ENCODE results near the gene FARS2. TPM values are rescaled to one million over a fixed set of nuclear protein-coding genes. Genes with fewer than 3 reads are reported as not detected.

FARS2 gene
- total and polyA plus RNA-seq, 2 donors (not counting 3 experiments of a cell fraction or from before 2014, with no cell fraction given) = 20.2 to 20.5 TPM

DNA sequence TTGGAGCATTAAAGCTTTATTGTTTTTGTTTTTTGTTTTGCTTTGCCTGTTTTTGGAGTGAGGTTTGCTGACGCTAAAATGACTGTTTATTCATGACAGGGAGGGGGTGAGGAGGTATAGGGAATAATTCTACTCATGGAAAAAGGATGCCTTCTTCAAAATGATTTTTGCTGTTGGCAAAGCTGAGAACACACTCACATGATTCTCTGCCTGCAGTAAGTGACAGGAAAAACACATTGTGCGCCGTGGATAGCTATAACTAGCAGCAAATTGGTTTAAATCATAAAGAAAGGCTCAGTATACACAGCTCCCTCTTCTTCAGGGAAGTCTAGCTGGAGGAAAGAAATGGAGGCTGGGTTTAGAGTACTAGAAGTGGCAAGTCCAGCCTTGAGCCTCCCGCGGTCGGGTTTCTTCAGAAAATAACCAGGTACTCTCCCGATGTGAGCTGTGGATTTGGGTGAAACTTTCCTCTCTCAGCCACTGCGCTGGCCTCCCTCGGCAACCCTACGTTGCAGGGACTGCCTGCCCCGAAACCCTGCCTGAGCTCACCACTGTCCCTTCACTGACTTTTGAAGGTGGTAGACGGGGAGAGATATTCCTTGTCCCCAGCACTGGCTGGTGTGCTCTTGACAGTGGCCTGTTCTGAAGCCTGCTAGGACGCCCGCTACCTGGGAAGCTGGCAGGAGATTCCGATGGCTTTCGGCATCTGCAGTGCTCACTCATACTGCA, 467.2 kb downstream of the FARS2 start:
- Histone ChIP-seq H3K9me3 (replicated peaks; ENCODE audit: control insufficient read depth, insufficient read depth, low read length) (no peaks in the 10 kb centered on the region), H3K4me1 (ENCODE audit: control insufficient read depth, extremely low read depth, insufficient read depth, low read length) (peaks cover 11% of the 10 kb centered on the region), H3K27ac (ENCODE audit: insufficient read depth, low read depth, low read length) (no peak overlapping the region), H4K20me1 (replicated peaks; ENCODE audit: control insufficient read depth, extremely low read depth, insufficient read depth, low read length) (no peaks in the 10 kb centered on the region), H3K27me3 (ENCODE audit: control insufficient read depth in 2 of 2, insufficient read depth in 2 of 2, low read length in 2 of 2) (no peaks in the 10 kb centered on the region), H3K9me1 (replicated peaks; ENCODE audit: control insufficient read depth, extremely low read depth, insufficient read depth, low read length) (no peaks in the 10 kb centered on the region), H2AFZ (ENCODE audit: low read depth, low read length) (no peak overlapping the region), H3K36me3 (ENCODE audit: control insufficient read depth in 2 of 2, extremely low read depth in 1 of 2, insufficient read depth in 2 of 2, low read length in 2 of 2) (no peaks in the 10 kb centered on the region), H3K79me2 (ENCODE audit: control insufficient read depth, insufficient read depth, low read length) (no peaks in the 10 kb centered on the region), H3K4me2 (ENCODE audit: insufficient read depth, low read length) (no peak overlapping the region), H3K9ac (replicated peaks; ENCODE audit: extremely low read depth, insufficient read depth, low read length) (no peak overlapping the region), H3K4me3 (replicated peaks in 1 of 3; ENCODE audit: insufficient read depth in 1 of 3, low read depth in 1 of 3, low read length in 3 of 3) (no peak overlapping the region)
- dilution Hi-C loops (cut with MboI; ENCODE audit: extremely low pct_ligation_motif_present, low sequenced_read_pairs) (no loop called here), intact Hi-C loops (cut with micrococcal nuclease) (no loop called here)
- DNase-seq (ENCODE audit: low read depth, low spot score) = no peak
- ChIA-PET POLR2A (no interaction called here), CTCF (interaction anchor here (1.0 to 3.8 kb wide), 2 partner anchors 9 to 257 kb away, joined by 4 to 16 read pairs; no protein-coding TSS in a partner anchor)
- FAIRE-seq = no peak
- BruUV-seq (replicated peaks) = no TSS peak
- TF ChIP-seq POLR2A (IDR thresholded peaks at IDR 0.05; ENCODE audit: low read depth, low read length) (no peak), JUN (IDR thresholded peaks at IDR 0.05; ENCODE audit: borderline replicate concordance, insufficient read depth, insufficient read length, low read depth) (no peak), GATA2 (IDR thresholded peaks at IDR 0.05; ENCODE audit: insufficient read depth, insufficient read length, low read depth, low read length) (no peak), MYC (IDR thresholded peaks at IDR 0.05; ENCODE audit: low read depth, low read length) (no peak), EZH2 (IDR thresholded peaks at IDR 0.05; ENCODE audit: borderline replicate concordance, low read depth, low read length, severe bottlenecking) (no peak), CTCF (IDR thresholded peaks at IDR 0.05; ENCODE audit: extremely low read depth in 1 of 2, insufficient read depth in 1 of 2, low read depth in 1 of 2, low read length in 2 of 2) (no peak), FOS (IDR thresholded peaks at IDR 0.05; ENCODE audit: borderline replicate concordance, insufficient read depth, low read length) (no peak), POLR2AphosphoS5 (IDR thresholded peaks at IDR 0.05; ENCODE audit: insufficient read depth, low read depth, low read length) (no peak)
- TF ChIP-seq, protein P1, sequence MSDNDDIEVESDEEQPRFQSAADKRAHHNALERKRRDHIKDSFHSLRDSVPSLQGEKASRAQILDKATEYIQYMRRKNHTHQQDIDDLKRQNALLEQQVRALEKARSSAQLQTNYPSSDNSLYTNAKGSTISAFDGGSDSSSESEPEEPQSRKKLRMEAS (IDR thresholded peaks at IDR 0.05; ENCODE audit: insufficient read depth, insufficient read length) = no peak
